AG09309 (cell line): ENCODE measurements around the gene SPTLC3.
A peak's percentile ranks its signal among the peaks of the same experiment; 100 is the strongest.

Experiments used
- DNase-seq: peaks from one replicate; pipeline ENCODE4 v3.0.0-alpha.2; 2010; ENCODE audit warnings: low read depth
- H3K4me3 ChIP-seq: 2 replicates; pipeline ENCODE4 v1.5.1; 2011; ENCODE audit warnings: mild to moderate bottlenecking, low read depth, low read length, moderate library complexity; ENCODE audit not compliant: control insufficient read depth
- TF ChIP-seq, protein P1 (sequence below): IDR thresholded peaks from 2 replicates; pipeline ENCODE4 v1.5.1; 2011; ENCODE audit warnings: mild to moderate bottlenecking, low read depth, low read length, inconsistent platforms; ENCODE audit not compliant: insufficient read depth, control insufficient read depth; ENCODE audit errors: missing control alignments

Gene SPTLC3

DNA sequence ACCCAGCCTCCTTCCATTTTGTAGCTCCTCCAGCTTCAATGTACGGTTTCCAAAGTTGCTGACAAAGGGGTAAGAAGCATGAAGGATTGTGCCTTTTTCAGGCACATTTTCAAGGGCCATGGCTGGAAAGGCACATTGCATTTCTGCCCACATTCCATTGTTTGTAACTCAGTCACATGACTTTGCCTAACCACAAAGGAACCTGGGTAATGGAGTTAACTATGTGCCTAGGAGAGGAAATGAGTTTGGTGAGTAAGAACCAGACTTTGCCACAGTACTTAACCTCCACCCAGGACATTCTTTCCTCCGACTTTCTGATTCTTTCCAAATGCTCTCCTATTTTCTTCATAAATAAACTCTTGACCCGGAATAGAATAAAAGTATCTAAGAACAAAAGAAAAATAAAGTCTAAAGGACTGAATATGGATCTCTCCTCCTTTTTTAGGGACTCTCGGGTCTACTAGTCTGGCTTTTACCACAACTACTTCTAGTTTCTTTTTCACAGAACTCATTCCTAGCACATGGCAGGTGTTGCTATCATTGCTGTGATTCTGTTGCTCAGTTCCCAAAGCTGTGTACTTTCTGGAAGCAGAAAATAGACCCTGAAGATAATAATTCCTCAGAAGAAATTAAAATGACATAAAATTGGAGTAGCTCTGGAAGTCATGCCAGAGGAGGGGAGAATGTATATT, 130.8 kb downstream of the SPTLC3 start:
- no peak overlapping the region for H3K4me3 ChIP-seq
- DNase-seq, result no peak
- TF ChIP-seq, protein P1, sequence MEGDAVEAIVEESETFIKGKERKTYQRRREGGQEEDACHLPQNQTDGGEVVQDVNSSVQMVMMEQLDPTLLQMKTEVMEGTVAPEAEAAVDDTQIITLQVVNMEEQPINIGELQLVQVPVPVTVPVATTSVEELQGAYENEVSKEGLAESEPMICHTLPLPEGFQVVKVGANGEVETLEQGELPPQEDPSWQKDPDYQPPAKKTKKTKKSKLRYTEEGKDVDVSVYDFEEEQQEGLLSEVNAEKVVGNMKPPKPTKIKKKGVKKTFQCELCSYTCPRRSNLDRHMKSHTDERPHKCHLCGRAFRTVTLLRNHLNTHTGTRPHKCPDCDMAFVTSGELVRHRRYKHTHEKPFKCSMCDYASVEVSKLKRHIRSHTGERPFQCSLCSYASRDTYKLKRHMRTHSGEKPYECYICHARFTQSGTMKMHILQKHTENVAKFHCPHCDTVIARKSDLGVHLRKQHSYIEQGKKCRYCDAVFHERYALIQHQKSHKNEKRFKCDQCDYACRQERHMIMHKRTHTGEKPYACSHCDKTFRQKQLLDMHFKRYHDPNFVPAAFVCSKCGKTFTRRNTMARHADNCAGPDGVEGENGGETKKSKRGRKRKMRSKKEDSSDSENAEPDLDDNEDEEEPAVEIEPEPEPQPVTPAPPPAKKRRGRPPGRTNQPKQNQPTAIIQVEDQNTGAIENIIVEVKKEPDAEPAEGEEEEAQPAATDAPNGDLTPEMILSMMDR, result no peak

DNA sequence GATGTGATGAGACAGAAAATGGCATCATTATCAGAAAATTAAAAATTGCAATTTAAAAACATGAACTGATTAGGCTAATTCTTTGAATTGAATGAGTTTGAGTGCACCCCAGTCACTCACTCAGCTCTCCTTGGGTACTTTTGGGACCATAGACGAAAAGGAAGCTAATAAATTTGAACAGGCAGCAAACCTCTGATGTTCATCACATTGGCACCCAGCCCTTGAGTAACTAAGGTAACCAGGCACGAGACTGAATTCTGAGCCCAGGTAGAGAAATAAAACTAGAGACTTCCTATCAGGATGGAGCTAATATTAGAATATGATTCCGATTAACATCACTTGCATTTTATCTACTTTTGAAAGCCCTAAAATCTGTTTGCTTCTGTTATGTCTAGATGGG, 131.4 kb downstream of the SPTLC3 start:
- DNase-seq, result no peak
- TF ChIP-seq, protein P1, result no peak
- H3K4me3 ChIP-seq, result no peak overlapping the region

DNA sequence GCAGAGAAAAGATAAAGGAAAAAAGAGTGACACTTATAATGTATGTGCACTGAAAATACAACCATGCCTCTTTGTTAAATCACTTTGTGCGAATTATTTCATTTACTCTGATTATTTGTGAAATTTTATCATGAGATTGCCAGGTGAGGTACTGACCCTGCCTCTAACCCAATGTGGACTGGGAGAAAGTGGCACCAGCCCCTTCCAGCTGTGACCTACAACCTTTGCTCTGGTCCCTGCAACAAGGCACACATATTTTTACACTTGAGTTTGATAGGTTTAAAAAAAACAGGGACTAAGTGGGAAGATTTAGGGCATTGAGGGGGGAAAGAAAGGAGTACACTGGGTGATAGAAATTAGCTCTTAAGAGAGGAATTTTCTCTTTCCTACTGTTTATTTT, 132.0 kb downstream of the SPTLC3 start:
- TF ChIP-seq, protein P1, result no peak
- H3K4me3 ChIP-seq, result no peak overlapping the region
- no peak for DNase-seq

DNA sequence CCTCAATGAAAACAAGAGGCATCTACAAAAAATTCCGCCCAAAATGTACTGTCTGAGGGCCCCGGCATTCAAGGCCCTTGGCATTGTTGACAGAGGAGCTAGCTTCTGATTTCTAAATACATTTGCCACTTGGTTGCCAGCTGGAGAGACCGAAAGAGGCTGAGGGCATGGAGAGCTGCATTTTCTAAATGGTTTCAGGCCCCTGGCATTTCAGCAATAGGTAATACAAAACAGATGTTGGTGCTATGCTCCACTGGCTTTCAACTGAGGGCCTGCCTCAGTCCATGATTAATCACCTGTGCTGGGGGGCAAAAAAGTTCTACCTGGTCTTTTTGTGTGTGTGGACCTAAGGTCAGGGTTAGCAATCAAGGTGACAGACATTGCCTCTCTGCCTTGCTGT, 132.8 kb downstream of the SPTLC3 start:
- no peak overlapping the region for H3K4me3 ChIP-seq
- peak; percentile 23 for DNase-seq
- TF ChIP-seq, protein P1, result no peak

- TF ChIP-seq, protein P1, result no peak
- no peak overlapping the region for H3K4me3 ChIP-seq
- DNase-seq, result no peak
Measured at GRCh38 chr20:13142143-13142542, 133.4 kb downstream of the SPTLC3 start.

GRCh38 chr20:13147071-13147963, 138.5 kb downstream of the SPTLC3 start:
- DNase-seq, result no peak

More at GRCh38 chr20:13147071-13147963, 138.5 kb downstream of the SPTLC3 start:
- H3K4me3 ChIP-seq, result no peak overlapping the region
- TF ChIP-seq, protein P1, result no peak
